Type B pancreatic cell (in vitro differentiated cells): ENCODE measurements around the gene XRCC1. TPM values are rescaled to one million over a fixed set of nuclear protein-coding genes. Genes with fewer than 3 reads are reported as not detected.
A peak's percentile ranks its signal among the peaks of the same experiment; 100 is the strongest.

Source experiments
- DNase-seq: peaks from one replicate; pipeline ENCODE4 v3.0.0; 2021; ENCODE audit warnings: mixed read lengths; ENCODE audit not compliant: unreplicated experiment; ENCODE audit errors: extremely low spot score
- H3K27ac Mint-ChIP-seq: 2 replicates; pipeline ENCODE4 v1.8.0; 2021; ENCODE audit warnings: mild to moderate bottlenecking, mixed read lengths
- H3K27me3 Mint-ChIP-seq: 2 replicates; pipeline ENCODE4 v1.8.0; 2021; ENCODE audit warnings: mixed read lengths
- H3K36me3 Mint-ChIP-seq: 2 replicates; pipeline ENCODE4 v1.8.0; 2021; ENCODE audit warnings: mixed read lengths
- H3K4me1 Mint-ChIP-seq: one replicate; pipeline ENCODE4 v1.8.0; 2021; ENCODE audit warnings: mixed read lengths; ENCODE audit not compliant: unreplicated experiment
- H3K4me3 Mint-ChIP-seq: 2 replicates; pipeline ENCODE4 v1.8.0; 2021; ENCODE audit warnings: mild to moderate bottlenecking, mixed read lengths
- H3K9me3 Mint-ChIP-seq: 2 replicates; pipeline ENCODE4 v1.8.0; 2021; ENCODE audit warnings: mixed read lengths
- total RNA-seq: library from RNA; stranded (reverse); gene quantifications from 2 replicates; pipeline ENCODE4 v1.2.1, GENCODE V29; 2021; ENCODE audit warnings: low replicate concordance
- TF ChIP-seq, protein P1 (sequence below): fragments of 200-600 bp; sonication (generic); conservative IDR thresholded peaks from 2 replicates; pipeline ENCODE4 v1.5.0; 2021; ENCODE audit warnings: antibody characterized with exemption, mild to moderate bottlenecking

XRCC1 gene
- total RNA-seq, 1 donor from 2014 or later, result 63.7 TPM

DNA sequence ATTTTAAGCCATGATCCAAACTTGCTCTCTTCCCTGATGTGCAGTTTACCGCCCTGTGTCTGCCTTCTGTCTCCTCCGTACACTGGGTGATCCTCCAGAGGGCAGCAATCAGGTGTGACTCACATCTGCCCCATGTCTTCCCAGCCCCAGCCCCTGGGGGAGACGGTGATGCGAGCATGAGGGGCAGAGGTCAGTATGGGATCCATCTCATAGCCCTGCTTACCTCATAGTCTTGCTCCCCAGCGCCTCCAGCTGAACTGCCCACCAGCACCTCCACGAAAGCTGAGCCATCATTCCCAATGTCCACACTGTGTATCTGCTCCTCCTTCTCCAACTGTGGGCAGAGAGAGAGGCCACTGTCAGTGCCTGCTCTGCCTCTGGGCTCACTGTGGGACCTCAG is 14.6 kb downstream of the XRCC1 start:
- TF ChIP-seq, protein P1, sequence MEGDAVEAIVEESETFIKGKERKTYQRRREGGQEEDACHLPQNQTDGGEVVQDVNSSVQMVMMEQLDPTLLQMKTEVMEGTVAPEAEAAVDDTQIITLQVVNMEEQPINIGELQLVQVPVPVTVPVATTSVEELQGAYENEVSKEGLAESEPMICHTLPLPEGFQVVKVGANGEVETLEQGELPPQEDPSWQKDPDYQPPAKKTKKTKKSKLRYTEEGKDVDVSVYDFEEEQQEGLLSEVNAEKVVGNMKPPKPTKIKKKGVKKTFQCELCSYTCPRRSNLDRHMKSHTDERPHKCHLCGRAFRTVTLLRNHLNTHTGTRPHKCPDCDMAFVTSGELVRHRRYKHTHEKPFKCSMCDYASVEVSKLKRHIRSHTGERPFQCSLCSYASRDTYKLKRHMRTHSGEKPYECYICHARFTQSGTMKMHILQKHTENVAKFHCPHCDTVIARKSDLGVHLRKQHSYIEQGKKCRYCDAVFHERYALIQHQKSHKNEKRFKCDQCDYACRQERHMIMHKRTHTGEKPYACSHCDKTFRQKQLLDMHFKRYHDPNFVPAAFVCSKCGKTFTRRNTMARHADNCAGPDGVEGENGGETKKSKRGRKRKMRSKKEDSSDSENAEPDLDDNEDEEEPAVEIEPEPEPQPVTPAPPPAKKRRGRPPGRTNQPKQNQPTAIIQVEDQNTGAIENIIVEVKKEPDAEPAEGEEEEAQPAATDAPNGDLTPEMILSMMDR, result no peak
- Mint-ChIP-seq H3K36me3 (peaks cover 8% of the 10 kb centered on the region), H3K27me3 (no peaks in the 10 kb centered on the region), H3K9me3 (no peaks in the 10 kb centered on the region), H3K27ac (no peak overlapping the region), H3K4me3 (no peak overlapping the region), H3K4me1 (no peaks in the 10 kb centered on the region)
- DNase-seq, result no peak

DNA sequence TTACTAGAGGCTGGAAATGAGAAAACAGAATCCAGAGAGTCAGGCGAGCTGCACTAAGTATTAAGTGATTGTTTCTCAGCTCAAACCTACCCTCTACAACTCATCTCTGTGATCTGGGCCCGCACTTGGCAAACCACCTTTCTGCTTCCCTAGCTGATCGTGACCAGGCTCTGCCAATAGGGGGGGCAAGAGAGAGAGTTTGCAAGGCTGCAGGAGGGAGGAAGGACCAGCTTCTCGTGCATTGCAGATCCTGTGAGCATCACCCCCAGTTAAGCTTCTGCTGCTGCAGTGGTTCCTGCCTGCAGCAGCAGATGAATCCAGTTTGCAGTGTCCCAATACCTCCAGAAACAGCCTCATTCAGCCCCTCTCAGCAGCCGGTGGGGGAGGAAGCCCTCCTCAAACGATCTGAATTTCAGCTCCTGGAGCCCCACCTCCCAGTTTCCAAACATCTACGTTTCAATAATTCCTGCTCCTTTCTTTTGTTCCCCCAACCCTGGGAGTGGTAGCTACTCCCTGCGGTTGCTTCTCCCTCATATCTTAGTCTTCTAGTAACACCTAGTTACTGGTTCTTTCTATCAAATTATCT is 20.0 kb downstream of the XRCC1 start:
- Mint-ChIP-seq H3K27ac (peak overlapping the region; percentile 42), H3K36me3 (peaks cover 9% of the 10 kb centered on the region), H3K27me3 (no peaks in the 10 kb centered on the region), H3K4me3 (no peak overlapping the region), H3K9me3 (no peaks in the 10 kb centered on the region), H3K4me1 (no peaks in the 10 kb centered on the region)
- peak; percentile 83 for DNase-seq
- TF ChIP-seq, protein P1, result peak; percentile 80

DNA sequence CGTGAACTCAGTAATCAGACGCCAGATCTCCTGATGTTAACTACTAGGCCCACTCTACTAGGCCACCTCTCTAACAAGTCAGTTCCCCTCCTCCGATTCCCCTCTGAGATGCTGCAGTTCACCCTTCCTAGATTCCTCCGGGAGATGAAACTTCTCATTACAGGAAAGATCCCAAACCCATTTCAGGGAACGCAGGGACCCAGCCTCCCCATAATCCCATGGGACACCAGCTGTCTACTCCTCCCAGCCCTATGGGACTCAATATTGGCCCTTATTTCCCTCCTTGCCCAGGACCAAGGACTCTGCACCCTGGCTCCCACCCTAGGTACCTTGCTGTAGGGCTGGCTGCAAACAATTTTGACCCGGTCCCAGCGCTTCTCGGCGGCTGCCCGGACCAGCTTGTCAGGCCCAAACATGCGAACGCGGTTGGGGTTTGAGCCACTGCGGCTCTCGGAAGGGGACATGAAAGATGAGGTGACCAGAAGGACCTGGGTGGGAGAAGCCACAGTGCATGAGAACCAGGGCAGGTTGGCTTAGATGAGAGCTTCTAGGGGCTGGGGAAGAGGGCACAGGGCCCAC is 20.9 kb downstream of the XRCC1 start:
- H3K27ac Mint-ChIP-seq, result no peak overlapping the region
- no peaks in the 10 kb centered on the region for H3K4me1 Mint-ChIP-seq
- H3K36me3 Mint-ChIP-seq, result peaks cover 11% of the 10 kb centered on the region
- TF ChIP-seq, protein P1, result no peak
- no peaks in the 10 kb centered on the region for H3K9me3 Mint-ChIP-seq
- no peak overlapping the region for H3K4me3 Mint-ChIP-seq
- no peaks in the 10 kb centered on the region for H3K27me3 Mint-ChIP-seq
- DNase-seq, result no peak

DNA sequence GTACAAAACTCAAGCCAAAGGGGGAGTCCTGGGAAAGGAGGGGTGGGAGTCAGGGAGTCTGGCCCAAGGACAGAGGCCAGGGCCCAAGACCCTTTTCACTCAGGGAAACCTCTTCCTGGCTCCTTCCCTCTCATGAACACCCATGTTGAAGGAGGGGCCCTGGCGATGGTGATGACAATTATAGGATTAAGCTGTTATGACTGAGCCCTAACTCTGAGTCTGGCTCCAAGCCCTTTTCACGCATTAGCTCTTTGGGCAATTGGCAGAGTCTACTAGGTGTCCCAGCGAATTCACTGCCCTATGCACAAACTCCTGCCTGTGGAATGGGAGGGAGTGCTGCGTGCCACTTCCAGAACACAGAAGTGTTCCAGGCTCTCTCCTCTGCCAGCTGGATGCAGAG is 21.7 kb downstream of the XRCC1 start:
- Mint-ChIP-seq H3K4me3 (no peak overlapping the region), H3K9me3 (no peaks in the 10 kb centered on the region), H3K27ac (no peak overlapping the region), H3K36me3 (peaks cover 13% of the 10 kb centered on the region), H3K27me3 (no peaks in the 10 kb centered on the region), H3K4me1 (no peaks in the 10 kb centered on the region)
- no peak for DNase-seq
- TF ChIP-seq, protein P1, result no peak

DNA sequence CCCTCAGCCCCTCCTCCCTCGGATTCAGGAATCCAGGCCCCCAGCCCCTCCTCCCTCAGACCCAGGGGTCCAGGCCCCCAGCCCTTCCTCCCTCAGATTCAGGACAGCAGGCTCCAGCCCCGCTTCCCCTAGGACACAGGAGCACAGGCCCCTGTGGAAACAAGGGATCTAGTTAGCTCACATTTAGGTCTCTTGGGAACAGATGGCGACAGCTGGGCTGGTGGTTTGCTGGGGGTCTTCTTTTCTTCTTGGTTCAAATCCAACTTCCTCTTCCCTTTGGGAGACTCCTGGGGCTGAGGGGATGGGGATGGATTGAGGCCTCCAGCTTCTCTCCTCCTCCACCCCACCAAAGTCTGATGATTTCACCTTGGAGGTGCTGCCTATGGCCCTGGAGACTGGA is 22.7 kb downstream of the XRCC1 start:
- no peak for DNase-seq
- H3K9me3 Mint-ChIP-seq, result no peaks in the 10 kb centered on the region
- no peak overlapping the region for H3K27ac Mint-ChIP-seq
- peaks cover 17% of the 10 kb centered on the region for H3K36me3 Mint-ChIP-seq
- H3K4me3 Mint-ChIP-seq, result no peak overlapping the region
- no peaks in the 10 kb centered on the region for H3K27me3 Mint-ChIP-seq
- TF ChIP-seq, protein P1, result no peak
- H3K4me1 Mint-ChIP-seq, result no peaks in the 10 kb centered on the region

DNA sequence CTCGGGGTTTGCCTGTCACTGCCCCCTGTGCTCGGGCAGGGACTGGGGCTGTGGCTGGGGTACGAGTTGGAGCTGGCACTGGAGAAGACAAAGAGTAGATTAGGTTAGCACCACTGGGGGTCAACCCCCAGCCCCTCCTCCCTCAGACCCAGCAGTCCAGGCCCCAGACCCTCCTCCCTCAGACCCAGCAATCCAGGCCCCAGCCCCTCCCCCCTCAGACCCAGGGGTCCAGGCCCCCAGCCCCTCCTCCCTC is 23.2 kb downstream of the XRCC1 start:
- no peaks in the 10 kb centered on the region for H3K9me3 Mint-ChIP-seq

More for the DNA sequence above, 23.2 kb downstream of the XRCC1 start:
- no peaks in the 10 kb centered on the region for H3K27me3 Mint-ChIP-seq
- H3K36me3 Mint-ChIP-seq, result peaks cover 17% of the 10 kb centered on the region
- no peak overlapping the region for H3K27ac Mint-ChIP-seq
- no peak overlapping the region for H3K4me3 Mint-ChIP-seq
- no peak for DNase-seq
- TF ChIP-seq, protein P1, result no peak
- no peaks in the 10 kb centered on the region for H3K4me1 Mint-ChIP-seq
